K562 (cell line): ENCODE measurements around the gene CCDC15. TPM values are rescaled to one million over a fixed set of nuclear protein-coding genes. Genes with fewer than 3 reads are reported as not detected.

Experiments used
- ATAC-seq: fragments of 200-7000 bp; cut with Tn5 transposase; 3 replicates; pipeline ENCODE4 v1.9.1; 2020; ENCODE audit warnings: moderate library complexity
- BruUV-seq: library from RNA; stranded (reverse); fragments of 400-500 nt; replicated peaks from 2 replicates; lab custom pipeline; 2021; lab: Mats Ljungman, UMichigan
- CTCF ChIA-PET: fragments of 300-600 bp; formaldehyde crosslinking; extraction: SDS; loops from one replicate; lab custom pipeline; 2021; ENCODE audit warnings: low intra/inter-chr PET ratio; lab: Yijun Ruan, JAX
- POLR2A ChIA-PET: fragments of 300-600, 350-650 bp; sonication (Branson Sonifier 250); formaldehyde crosslinking; extraction: SDS; loops from one replicate; lab custom pipeline; 2021; ENCODE audit warnings: antibody characterized with exemption, inconsistent platforms; lab: Yijun Ruan, JAX
- DNase-seq, 4 experiments: peaks; one replicate each; pipeline versions ENCODE4 v3.0.0 to v3.0.0-alpha.2; 2011 to 2018; ENCODE audit warnings: low spot score in 3 of 4, mixed read lengths in 3 of 4; ENCODE audit errors: extremely low read depth in 1 of 4
- FAIRE-seq: peaks from 2 replicates; lab custom pipeline; 2011; peaks lifted over from hg19 to GRCh38; lab: Jason Lieb, UNC
- H2AFZ ChIP-seq: 2 replicates; pipeline ENCODE4 v1.6.0; 2011; ENCODE audit warnings: low read depth, low read length, control low read depth, inconsistent platforms
- H3K27ac ChIP-seq: fragments of 200-600 bp; 3 replicates; pipeline ENCODE4 v1.8.0; 2011; ENCODE audit warnings: low read depth, mild to moderate bottlenecking, control low read depth, inconsistent platforms, low read length, moderate library complexity, mixed read lengths; ENCODE audit errors: extremely low read depth
- H3K27me3 ChIP-seq, 2 experiments: fragments of 300-600 bp in 1 of 2; 2 replicates in 1 of 2; 3 replicates in 1 of 2; pipeline versions ENCODE4 v1.6.0 to v1.8.0; 2011; ENCODE audit warnings: inconsistent platforms in 2 of 2, low read length in 2 of 2, mild to moderate bottlenecking in 1 of 2, mixed read lengths in 1 of 2, moderate library complexity in 1 of 2; ENCODE audit not compliant: control insufficient read depth in 2 of 2, insufficient read depth in 2 of 2
- H3K36me3 ChIP-seq: fragments of 300-600 bp; 3 replicates; pipeline ENCODE4 v1.8.0; 2011; ENCODE audit warnings: mild to moderate bottlenecking, low read length, inconsistent platforms; ENCODE audit not compliant: control insufficient read depth, insufficient read depth
- H3K4me1 ChIP-seq, 2 experiments: fragments of 200-600 bp in 1 of 2; replicated peaks in 1 of 2; 2 replicates in 1 of 2; 3 replicates in 1 of 2; pipeline versions ENCODE4 v1.5.1 to v1.8.0; 2011; ENCODE audit warnings: inconsistent platforms in 2 of 2, low read length in 2 of 2, mild to moderate bottlenecking in 1 of 2, mixed read lengths in 1 of 2, moderate library complexity in 1 of 2; ENCODE audit not compliant: control insufficient read depth in 2 of 2, insufficient read depth in 2 of 2
- H3K4me2 ChIP-seq: 2 replicates; pipeline ENCODE4 v1.6.1; 2011; ENCODE audit warnings: low read length, control low read depth, inconsistent platforms, mixed read lengths; ENCODE audit not compliant: insufficient read depth
- H3K4me3 ChIP-seq: fragments of 200-600 bp; sonication (generic), shearing (Covaris generic); 2 replicates; pipeline ENCODE4 v1.5.1; 2016; ENCODE audit warnings: control low read depth, inconsistent platforms
- H3K79me2 ChIP-seq: fragments of 200-600 bp; 3 replicates; pipeline ENCODE4 v1.8.0; 2011; ENCODE audit warnings: low read length, inconsistent platforms; ENCODE audit not compliant: control insufficient read depth, insufficient read depth
- H3K9ac ChIP-seq, 2 experiments: 2 replicates each; pipeline versions ENCODE4 v1.6.0 to v1.6.1; 2011; ENCODE audit warnings: low read depth in 2 of 2, low read length in 2 of 2, control low read depth in 1 of 2, inconsistent platforms in 1 of 2, mild to moderate bottlenecking in 1 of 2, mixed read lengths in 1 of 2; ENCODE audit not compliant: insufficient read depth in 1 of 2
- H3K9me1 ChIP-seq: one replicate; pipeline ENCODE4 v1.6.0; 2011; ENCODE audit warnings: inconsistent platforms, mild to moderate bottlenecking, low read length, moderate library complexity; ENCODE audit not compliant: control insufficient read depth, insufficient read depth
- H3K9me3 ChIP-seq: replicated peaks from 2 replicates; pipeline ENCODE4 v1.5.1; 2011; ENCODE audit warnings: low read depth, low read length, inconsistent platforms; ENCODE audit not compliant: control insufficient read depth, insufficient read depth
- H4K20me1 ChIP-seq: replicated peaks from 2 replicates; pipeline ENCODE4 v1.6.1; 2011; ENCODE audit warnings: low read length, inconsistent platforms, mixed read lengths; ENCODE audit not compliant: control insufficient read depth, insufficient read depth
- GATAD2B ChIP-seq: fragments of 450-650 bp; IDR thresholded peaks from 2 replicates; pipeline ENCODE4 v1.6.1; 2017; ENCODE audit warnings: mild to moderate bottlenecking, borderline replicate concordance
- TOE1 ChIP-seq, 2 experiments: fragments of 450-650 bp in 1 of 2; sonication (generic) in 1 of 2; formaldehyde crosslinking in 1 of 2; IDR thresholded peaks; 2 replicates each; pipeline versions ENCODE4 v1.7.1 to v1.8.0; 2016 to 2022; ENCODE audit warnings: borderline replicate concordance in 2 of 2, mild to moderate bottlenecking in 2 of 2, antibody characterized with exemption in 1 of 2, inconsistent platforms in 1 of 2, low read depth in 1 of 2, missing genetic modification reagents in 1 of 2, moderate library complexity in 1 of 2
- ZNF699 ChIP-seq: fragments of 250-450 bp; sonication (Bioruptor Pico); IDR thresholded peaks from 2 replicates; pipeline ENCODE4 v1.8.0; 2021; ENCODE audit warnings: mild to moderate bottlenecking, moderate library complexity; ENCODE audit not compliant: insufficient replicate concordance
- ZNF76 ChIP-seq: fragments of 250-450 bp; sonication (Bioruptor Pico); IDR thresholded peaks from 2 replicates; pipeline ENCODE4 v1.4.0; 2020; ENCODE audit warnings: mild to moderate bottlenecking, moderate library complexity, borderline replicate concordance
- WGBS: fragments of 100-300 bp; shearing (Covaris generic); methylation state at CpG from one replicate; pipeline ENCODE4 v1.1.6; 2016; ENCODE audit warnings: low coverage, mixed read lengths; ENCODE audit not compliant: insufficient coverage; ENCODE audit errors: missing lambda C conversion rate; 5-methylcytosine and 5-hydroxymethylcytosine counted together
- in situ Hi-C: fragments of 300-500 bp; cut with MboI; formaldehyde crosslinking; loops from 4 replicates; pipeline ENCODE4 v1.15.0; 2018; ENCODE audit warnings: inconsistent platforms, mixed read lengths
- intact Hi-C: fragments of 100-400 bp; cut with micrococcal nuclease; formaldehyde crosslinking; loops from 2 replicates; pipeline ENCODE4 v1.14.2; 2022
- polyA plus RNA-seq, 8 experiments: library from polyadenylated mRNA; depleted of rRNA in 4 of 8; stranded (reverse) in 5 of 8; unstranded in 3 of 8; fragments of >200 nt; fragmentation: Nextera tagmentation in 2 of 8; fragmentation: Illumina TruSeq in 1 of 8; extraction: Ambion mirVana in 2 of 8; extraction: Trizol in 1 of 8; gene quantifications; 2 replicates each; pipeline versions ENCODE4 v1.2.1 to v1.2.3, GENCODE V29; 2011 to 2014; ENCODE audit warnings: inconsistent platforms in 1 of 8, missing spikeins in 1 of 8
- total RNA-seq, 7 experiments: library from RNA; depleted of rRNA in 6 of 7; stranded (reverse); fragments of >200 nt in 6 of 7; fragmentation: Illumina TruSeq in 2 of 7; extraction: Trizol in 2 of 7; gene quantifications; 2 replicates each; pipeline versions ENCODE4 v1.2.1 to v1.2.3, GENCODE V29; 2011 to 2021; ENCODE audit warnings: low replicate concordance in 1 of 7
- TF ChIP-seq, protein P1 (sequence below): fragments of 250-450 bp; sonication (Bioruptor Pico); IDR thresholded peaks from 2 replicates; pipeline ENCODE4 v1.5.0; 2021

CCDC15 gene
- total and polyA plus RNA-seq, 9 of the 15 experiments (the other 6 are each of a cell fraction or from before 2014, with no cell fraction given): 1.9 to 9.2 (median 3.9) TPM

- TF ChIP-seq, protein P1, sequence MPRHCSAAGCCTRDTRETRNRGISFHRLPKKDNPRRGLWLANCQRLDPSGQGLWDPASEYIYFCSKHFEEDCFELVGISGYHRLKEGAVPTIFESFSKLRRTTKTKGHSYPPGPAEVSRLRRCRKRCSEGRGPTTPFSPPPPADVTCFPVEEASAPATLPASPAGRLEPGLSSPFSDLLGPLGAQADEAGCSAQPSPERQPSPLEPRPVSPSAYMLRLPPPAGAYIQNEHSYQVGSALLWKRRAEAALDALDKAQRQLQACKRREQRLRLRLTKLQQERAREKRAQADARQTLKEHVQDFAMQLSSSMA: no peak
- TF ChIP-seq GATAD2B: no peak
Measured at GRCh38 chr11:124938970-124939369, 15.0 kb upstream of the CCDC15 start (continued).

DNA sequence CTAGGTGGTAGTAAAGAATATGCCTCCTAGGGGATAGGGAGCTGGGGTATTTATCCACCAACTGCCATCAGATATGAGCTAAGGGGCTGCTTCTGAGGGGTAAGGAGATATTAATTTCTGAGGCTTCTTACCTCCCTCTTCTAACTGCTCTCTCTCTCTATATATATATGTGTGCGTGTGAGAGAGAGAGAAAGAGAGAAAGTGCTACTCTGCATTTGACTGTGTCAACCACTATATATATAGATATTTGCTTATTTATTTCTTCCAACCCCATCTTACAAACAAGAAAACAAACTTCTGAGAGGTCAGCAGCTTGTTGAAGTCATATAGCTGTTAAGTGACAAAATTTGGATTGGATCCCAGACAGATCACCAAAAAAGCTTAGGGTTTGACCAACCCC lies 12.3 kb upstream of the CCDC15 start:
- TF ChIP-seq ZNF699 (CRISPR knock-in tag) (no peak), ZNF76 (CRISPR knock-in tag) (no peak), TOE1 (IDR thresholded peaks at IDR 0.05; ENCODE audit: borderline replicate concordance) (no peak), TOE1 (CRISPR knock-in tag; IDR thresholded peaks at IDR 0.05; ENCODE audit: borderline replicate concordance, low read depth) (no peak)
- H3K4me1 ChIP-seq: no peaks in the 10 kb centered on the region
- no peaks in the 10 kb centered on the region for H3K9me1 ChIP-seq
- DNase-seq (no peak), ATAC-seq (no peak), FAIRE-seq (no peak)
- in situ Hi-C loops (no loop called here), intact Hi-C loops (no loop called here)
- no peak overlapping the region for H3K4me3 ChIP-seq
- H3K27ac ChIP-seq: no peak overlapping the region
- POLR2A ChIA-PET: no interaction called here
- BruUV-seq: no TSS peak
- H2AFZ ChIP-seq: no peak overlapping the region
- CTCF ChIA-PET: no interaction called here
- H3K4me2 ChIP-seq: no peak overlapping the region
- no peaks in the 10 kb centered on the region for H3K36me3 ChIP-seq
- H3K9ac ChIP-seq: no peak overlapping the region
- no peaks in the 10 kb centered on the region for H4K20me1 ChIP-seq
- H3K27me3 ChIP-seq: peaks cover 12 to 33% of the 10 kb centered on the region in 2 experiments; a peak in 4 of 5 replicates
- no peaks in the 10 kb centered on the region for H3K79me2 ChIP-seq
- no peaks in the 10 kb centered on the region for H3K9me3 ChIP-seq
- 0% methylated on average over 1 of the region's 1 CpG for WGBS
